ENCODE results near the gene TMEM25.
"Not testable (repeated sequence)": the region's sequence is repeated elsewhere in the genome, so short reads cannot be mapped to it uniquely, and the experiment has no call there.

TMEM25 gene

GRCh38 chr11:118569670-118570069, 38.7 kb downstream of the TMEM25 start:
- ATAC-seq (ENCODE audit: insufficient read depth, low read depth) = no peak

GRCh38 chr11:118570787-118571186, 39.8 kb downstream of the TMEM25 start:
- H3K9ac ChIP-seq (ENCODE audit: low read depth, low read length) = no peak overlapping the region
- no peak overlapping the region for H3K27ac ChIP-seq (ENCODE audit: low read length)
- no peaks in the 10 kb centered on the region for H3K9me3 ChIP-seq (ENCODE audit: insufficient read depth, low read length, severe bottlenecking)
- TF ChIP-seq CTCF (IDR thresholded peaks at IDR 0.05; ENCODE audit: borderline replicate concordance, extremely low read depth, low read length, poor library complexity, severe bottlenecking) (no peak), EZH2 (IDR thresholded peaks at IDR 0.05; ENCODE audit: borderline replicate concordance, low read depth, low read length, severe bottlenecking) (no peak)
- H3K4me1 ChIP-seq (ENCODE audit: insufficient read depth, low read length) = peaks cover 39% of the 10 kb centered on the region
- H3K36me3 ChIP-seq (ENCODE audit: insufficient read depth, low read length) = peaks cover 5% of the 10 kb centered on the region; the same call in 1 of the 2 replicates
- DNase-seq (no peak), ATAC-seq (ENCODE audit: insufficient read depth, low read depth) (no peak)
- H3K27me3 ChIP-seq (ENCODE audit: insufficient read depth, low read length, poor library complexity) = no peaks in the 10 kb centered on the region
- peaks cover 14% of the 10 kb centered on the region for H4K20me1 ChIP-seq (ENCODE audit: insufficient read depth, low read length)
- no peak overlapping the region for H3K4me3 ChIP-seq (ENCODE audit: low read depth in 1 of 2, low read length in 2 of 2)
- H3K79me2 ChIP-seq (ENCODE audit: insufficient read depth, low read length) = peaks cover 45% of the 10 kb centered on the region
- H2AFZ ChIP-seq (ENCODE audit: low read depth, low read length) = no peak overlapping the region
- no peak overlapping the region for H3K4me2 ChIP-seq (ENCODE audit: insufficient read depth, low read length)

More at GRCh38 chr11:118569670-118570069, 38.7 kb downstream of the TMEM25 start:
- Histone ChIP-seq H2AFZ (ENCODE audit: low read depth, low read length) (no peak overlapping the region), H4K20me1 (ENCODE audit: insufficient read depth, low read length) (peaks cover 8% of the 10 kb centered on the region), H3K27me3 (ENCODE audit: insufficient read depth, low read length, poor library complexity) (no peaks in the 10 kb centered on the region), H3K4me3 (ENCODE audit: low read depth in 1 of 2, low read length in 2 of 2) (no peak overlapping the region), H3K36me3 (ENCODE audit: insufficient read depth, low read length) (peaks cover 5% of the 10 kb centered on the region; the same call in 1 of the 2 replicates), H3K27ac (ENCODE audit: low read length) (no peak overlapping the region), H3K4me1 (ENCODE audit: insufficient read depth, low read length) (peaks cover 43% of the 10 kb centered on the region), H3K79me2 (ENCODE audit: insufficient read depth, low read length) (peaks cover 34% of the 10 kb centered on the region), H3K9me3 (ENCODE audit: insufficient read depth, low read length, severe bottlenecking) (no peaks in the 10 kb centered on the region), H3K4me2 (ENCODE audit: insufficient read depth, low read length) (no peak overlapping the region), H3K9ac (ENCODE audit: low read depth, low read length) (no peak overlapping the region)
- DNase-seq = no peak
- TF ChIP-seq CTCF (IDR thresholded peaks at IDR 0.05; ENCODE audit: borderline replicate concordance, extremely low read depth, low read length, poor library complexity, severe bottlenecking) (no peak), EZH2 (IDR thresholded peaks at IDR 0.05; ENCODE audit: borderline replicate concordance, low read depth, low read length, severe bottlenecking) (no peak)

- Histone ChIP-seq H2AFZ (ENCODE audit: low read depth, low read length) (peak overlapping the region; percentile 83), H3K4me1 (ENCODE audit: insufficient read depth, low read length) (peaks cover 33% of the 10 kb centered on the region), H3K4me3 (ENCODE audit: low read depth in 1 of 2, low read length in 2 of 2) (peak overlapping the region; percentile 79 to 96; a peak in 3 of 4 replicates), H3K79me2 (ENCODE audit: insufficient read depth, low read length) (peaks cover 54% of the 10 kb centered on the region), H3K27ac (ENCODE audit: low read length) (peak overlapping the region; percentile 93), H3K9ac (ENCODE audit: low read depth, low read length) (peak overlapping the region; percentile 98), H3K4me2 (ENCODE audit: insufficient read depth, low read length) (peak overlapping the region; percentile 76), H4K20me1 (ENCODE audit: insufficient read depth, low read length) (peaks cover 21% of the 10 kb centered on the region)
- H3K9me3 ChIP-seq (ENCODE audit: insufficient read depth, low read length, severe bottlenecking); H3K36me3 ChIP-seq (ENCODE audit: insufficient read depth, low read length); H3K27me3 ChIP-seq (ENCODE audit: insufficient read depth, low read length, poor library complexity); DNase-seq; ATAC-seq (ENCODE audit: insufficient read depth, low read depth): not testable (repeated sequence)
These were observed 40.7 kb downstream of the TMEM25 start for GRCh38 chr11:118571701-118572060.

GRCh38 chr11:118572061-118572980, 41.3 kb downstream of the TMEM25 start, which contains the start of gene ARCN1:
Gene ARCN1, plus strand, starts transcription at chr11:118572409. Its CDS starts 139 bp downstream, at chr11:118572548.
- peak within 1 kb of the TSS; percentile 93 for H3K27ac ChIP-seq (ENCODE audit: low read length)
- TF ChIP-seq CTCF (IDR thresholded peaks at IDR 0.05; ENCODE audit: borderline replicate concordance, extremely low read depth, low read length, poor library complexity, severe bottlenecking) = peak; percentile 29
- TF ChIP-seq EZH2 (IDR thresholded peaks at IDR 0.05; ENCODE audit: borderline replicate concordance, low read depth, low read length, severe bottlenecking) = no peak
- H3K79me2 ChIP-seq (ENCODE audit: insufficient read depth, low read length) = peaks cover 60% of the 10 kb centered on the region
- peaks cover 33% of the 10 kb centered on the region for H3K4me1 ChIP-seq (ENCODE audit: insufficient read depth, low read length)
- no peaks in the 10 kb centered on the region for H3K27me3 ChIP-seq (ENCODE audit: insufficient read depth, low read length, poor library complexity)
- peak within 1 kb of the TSS; percentile 98 for H3K9ac ChIP-seq (ENCODE audit: low read depth, low read length)
- peak; percentile 83 for DNase-seq
- peak within 1 kb of the TSS; percentile 76 for H3K4me2 ChIP-seq (ENCODE audit: insufficient read depth, low read length)
- no peaks in the 10 kb centered on the region for H3K9me3 ChIP-seq (ENCODE audit: insufficient read depth, low read length, severe bottlenecking)
- H3K4me3 ChIP-seq (ENCODE audit: low read depth in 1 of 2, low read length in 2 of 2) = peak within 1 kb of the TSS; percentile 79 to 96
- peak within 1 kb of the TSS; percentile 99 for H2AFZ ChIP-seq (ENCODE audit: low read depth, low read length)
- peak; percentile 88 for ATAC-seq (ENCODE audit: insufficient read depth, low read depth)
- peaks cover 9% of the 10 kb centered on the region for H3K36me3 ChIP-seq (ENCODE audit: insufficient read depth, low read length)
- peaks cover 27% of the 10 kb centered on the region for H4K20me1 ChIP-seq (ENCODE audit: insufficient read depth, low read length)

All from DND-41 (cell line).